Measurements from ENCODE around the gene SLC38A6.

DNA sequence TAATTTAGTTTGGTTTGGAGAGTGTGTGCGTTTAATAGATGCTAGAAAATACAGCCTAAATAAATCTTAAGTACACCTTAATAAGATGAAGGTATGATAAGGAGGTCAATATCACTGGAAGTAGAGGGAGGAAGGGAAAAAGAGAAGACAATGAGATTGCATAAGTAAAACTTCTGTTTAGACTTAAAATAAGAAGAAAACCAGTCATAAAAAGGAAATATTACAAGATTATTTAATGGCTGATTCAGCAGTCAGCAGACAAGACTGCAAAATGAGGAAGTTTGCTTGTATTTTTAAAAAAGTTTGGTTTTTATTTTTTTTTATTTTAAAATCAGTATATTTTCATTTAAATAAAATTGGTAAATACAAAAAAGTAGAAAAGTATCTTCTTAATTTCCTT is 3.2 kb downstream of the SLC38A6 start:
- TF ChIP-seq POLR2A (IDR thresholded peaks at IDR 0.05) (no peak), EP300 (IDR thresholded peaks at IDR 0.05) (no peak)
- TF ChIP-seq, protein P1, sequence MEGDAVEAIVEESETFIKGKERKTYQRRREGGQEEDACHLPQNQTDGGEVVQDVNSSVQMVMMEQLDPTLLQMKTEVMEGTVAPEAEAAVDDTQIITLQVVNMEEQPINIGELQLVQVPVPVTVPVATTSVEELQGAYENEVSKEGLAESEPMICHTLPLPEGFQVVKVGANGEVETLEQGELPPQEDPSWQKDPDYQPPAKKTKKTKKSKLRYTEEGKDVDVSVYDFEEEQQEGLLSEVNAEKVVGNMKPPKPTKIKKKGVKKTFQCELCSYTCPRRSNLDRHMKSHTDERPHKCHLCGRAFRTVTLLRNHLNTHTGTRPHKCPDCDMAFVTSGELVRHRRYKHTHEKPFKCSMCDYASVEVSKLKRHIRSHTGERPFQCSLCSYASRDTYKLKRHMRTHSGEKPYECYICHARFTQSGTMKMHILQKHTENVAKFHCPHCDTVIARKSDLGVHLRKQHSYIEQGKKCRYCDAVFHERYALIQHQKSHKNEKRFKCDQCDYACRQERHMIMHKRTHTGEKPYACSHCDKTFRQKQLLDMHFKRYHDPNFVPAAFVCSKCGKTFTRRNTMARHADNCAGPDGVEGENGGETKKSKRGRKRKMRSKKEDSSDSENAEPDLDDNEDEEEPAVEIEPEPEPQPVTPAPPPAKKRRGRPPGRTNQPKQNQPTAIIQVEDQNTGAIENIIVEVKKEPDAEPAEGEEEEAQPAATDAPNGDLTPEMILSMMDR (IDR thresholded peaks at IDR 0.05) = no peak

All from tibial nerve (tissue), 4 donors.